K562 (cell line): ENCODE results near the gene HMGN1. TPM values are rescaled to one million over a fixed set of nuclear protein-coding genes. Genes with fewer than 3 reads are reported as not detected.

Experiments
- CEBPB ChIP-seq: fragments of 450-650 bp; IDR thresholded peaks from 2 replicates; pipeline ENCODE4 v1.6.1; 2016; ENCODE audit warnings: missing genetic modification characterization, missing compliant biosample characterization
- DDX20 ChIP-seq: fragments of 450-650 bp; IDR thresholded peaks from 2 replicates; pipeline ENCODE4 v1.6.1; 2016; ENCODE audit warnings: missing genetic modification characterization, low read depth, mild to moderate bottlenecking, missing compliant biosample characterization, moderate library complexity
- KDM1A ChIP-seq, 2 experiments: fragments of 450-650 bp; IDR thresholded peaks; 2 replicates each; pipeline ENCODE4 v1.6.1; 2016; ENCODE audit warnings: mild to moderate bottlenecking in 2 of 2
- MEF2D ChIP-seq: conservative IDR thresholded peaks from 2 replicates; pipeline ENCODE4 v1.6.1; 2016; ENCODE audit warnings: low read depth, missing genetic modification characterization, missing compliant biosample characterization
- MTF1 ChIP-seq: fragments of 250-450 bp; sonication (Bioruptor Pico); IDR thresholded peaks from 2 replicates; pipeline ENCODE4 v1.9.0; 2021; ENCODE audit warnings: moderate library complexity, mild to moderate bottlenecking, inconsistent platforms, borderline replicate concordance
- PHB2 ChIP-seq: fragments of 450-650 bp; IDR thresholded peaks from 2 replicates; pipeline ENCODE4 v1.6.1; 2017; ENCODE audit warnings: low read depth
- RBM15 ChIP-seq: fragments of 200-400 bp; formaldehyde crosslinking; IDR thresholded peaks from 2 replicates; pipeline ENCODE4 v1.6.1; 2018; ENCODE audit warnings: mild to moderate bottlenecking, low read length, moderate library complexity; ENCODE audit not compliant: insufficient read depth
- RBM39 ChIP-seq: fragments of 200-400 bp; formaldehyde crosslinking; optimal IDR thresholded peaks from 2 replicates; pipeline ENCODE3; 2018; ENCODE audit warnings: low read depth, low read length
- SIX5 ChIP-seq, 2 experiments: IDR thresholded peaks; 2 replicates each; pipeline ENCODE4 v1.6.1; 2011; ENCODE audit warnings: low read length in 2 of 2, borderline replicate concordance in 1 of 2, low read depth in 1 of 2, mild to moderate bottlenecking in 1 of 2, moderate library complexity in 1 of 2; ENCODE audit not compliant: insufficient read depth in 1 of 2
- ZBTB43 ChIP-seq: sonication (generic); formaldehyde crosslinking; IDR thresholded peaks from 2 replicates; pipeline ENCODE4 v1.8.0; 2023; ENCODE audit warnings: mild to moderate bottlenecking, missing genetic modification reagents
- ZNF121 ChIP-seq: sonication (generic); formaldehyde crosslinking; conservative IDR thresholded peaks from 2 replicates; pipeline ENCODE4 v1.8.0; 2022; ENCODE audit warnings: missing genetic modification reagents
- ZNF184 ChIP-seq: sonication (generic); formaldehyde crosslinking; IDR thresholded peaks from 2 replicates; pipeline ENCODE4 v1.5.0; 2020; ENCODE audit warnings: missing genetic modification reagents
- polyA plus RNA-seq, 8 experiments: library from polyadenylated mRNA; depleted of rRNA in 4 of 8; stranded (reverse) in 5 of 8; unstranded in 3 of 8; fragments of >200 nt; fragmentation: Nextera tagmentation in 2 of 8; fragmentation: Illumina TruSeq in 1 of 8; extraction: Ambion mirVana in 2 of 8; extraction: Trizol in 1 of 8; gene quantifications; 2 replicates each; pipeline versions ENCODE4 v1.2.1 to v1.2.3, GENCODE V29; 2011 to 2014; ENCODE audit warnings: inconsistent platforms in 1 of 8, missing spikeins in 1 of 8
- total RNA-seq, 7 experiments: library from RNA; depleted of rRNA in 6 of 7; stranded (reverse); fragments of >200 nt in 6 of 7; fragmentation: Illumina TruSeq in 2 of 7; extraction: Trizol in 2 of 7; gene quantifications; 2 replicates each; pipeline versions ENCODE4 v1.2.1 to v1.2.3, GENCODE V29; 2011 to 2021; ENCODE audit warnings: low replicate concordance in 1 of 7
- TF ChIP-seq, protein P1 (sequence below): fragments of 250-450 bp; sonication (Bioruptor Pico); IDR thresholded peaks from 2 replicates; pipeline ENCODE4 v1.5.0; 2022; ENCODE audit warnings: mild to moderate bottlenecking
- TF ChIP-seq, protein P2 (sequence below): fragments of 250-450 bp; sonication (Bioruptor Pico); IDR thresholded peaks from 2 replicates; pipeline ENCODE4 v1.4.0; 2020; ENCODE audit warnings: mild to moderate bottlenecking, moderate library complexity

The HMGN1 gene
- total and polyA plus RNA-seq, 9 of the 15 experiments (the other 6 are each of a cell fraction or from before 2014, with no cell fraction given), result 124 to 626 (median 498) TPM

GRCh38 chr21:39375446-39375845 lies 26.6 kb upstream of the HMGN1 start (continued):
- TF ChIP-seq DDX20 (tag) (no peak), RBM15 (no peak), SIX5 (IDR thresholded peaks at IDR 0.05; ENCODE audit: borderline replicate concordance in 1 of 2, insufficient read depth in 1 of 2, low read depth in 1 of 2, low read length in 2 of 2) (no peak), ZNF184 (no peak), ZNF121 (CRISPR knock-in tag) (peak; percentile 91), RBM39 (no peak), CEBPB (tag) (0 out of 2 replicates have a peak, but pooled peaks have one; percentile 6), KDM1A (IDR thresholded peaks at IDR 0.05) (0 out of 4 replicates have a peak, but pooled peaks of 1 of the 2 experiments have one; percentile 8), PHB2 (no peak), MTF1 (CRISPR knock-in tag) (no peak), MEF2D (tag) (no peak), ZBTB43 (no peak)
- TF ChIP-seq, protein P1, sequence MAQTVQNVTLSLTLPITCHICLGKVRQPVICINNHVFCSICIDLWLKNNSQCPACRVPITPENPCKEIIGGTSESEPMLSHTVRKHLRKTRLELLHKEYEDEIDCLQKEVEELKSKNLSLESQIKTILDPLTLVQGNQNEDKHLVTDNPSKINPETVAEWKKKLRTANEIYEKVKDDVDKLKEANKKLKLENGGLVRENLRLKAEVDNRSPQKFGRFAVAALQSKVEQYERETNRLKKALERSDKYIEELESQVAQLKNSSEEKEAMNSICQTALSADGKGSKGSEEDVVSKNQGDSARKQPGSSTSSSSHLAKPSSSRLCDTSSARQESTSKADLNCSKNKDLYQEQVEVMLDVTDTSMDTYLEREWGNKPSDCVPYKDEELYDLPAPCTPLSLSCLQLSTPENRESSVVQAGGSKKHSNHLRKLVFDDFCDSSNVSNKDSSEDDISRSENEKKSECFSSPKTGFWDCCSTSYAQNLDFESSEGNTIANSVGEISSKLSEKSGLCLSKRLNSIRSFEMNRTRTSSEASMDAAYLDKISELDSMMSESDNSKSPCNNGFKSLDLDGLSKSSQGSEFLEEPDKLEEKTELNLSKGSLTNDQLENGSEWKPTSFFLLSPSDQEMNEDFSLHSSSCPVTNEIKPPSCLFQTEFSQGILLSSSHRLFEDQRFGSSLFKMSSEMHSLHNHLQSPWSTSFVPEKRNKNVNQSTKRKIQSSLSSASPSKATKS (CRISPR knock-in tag), result no peak
- TF ChIP-seq, protein P2, sequence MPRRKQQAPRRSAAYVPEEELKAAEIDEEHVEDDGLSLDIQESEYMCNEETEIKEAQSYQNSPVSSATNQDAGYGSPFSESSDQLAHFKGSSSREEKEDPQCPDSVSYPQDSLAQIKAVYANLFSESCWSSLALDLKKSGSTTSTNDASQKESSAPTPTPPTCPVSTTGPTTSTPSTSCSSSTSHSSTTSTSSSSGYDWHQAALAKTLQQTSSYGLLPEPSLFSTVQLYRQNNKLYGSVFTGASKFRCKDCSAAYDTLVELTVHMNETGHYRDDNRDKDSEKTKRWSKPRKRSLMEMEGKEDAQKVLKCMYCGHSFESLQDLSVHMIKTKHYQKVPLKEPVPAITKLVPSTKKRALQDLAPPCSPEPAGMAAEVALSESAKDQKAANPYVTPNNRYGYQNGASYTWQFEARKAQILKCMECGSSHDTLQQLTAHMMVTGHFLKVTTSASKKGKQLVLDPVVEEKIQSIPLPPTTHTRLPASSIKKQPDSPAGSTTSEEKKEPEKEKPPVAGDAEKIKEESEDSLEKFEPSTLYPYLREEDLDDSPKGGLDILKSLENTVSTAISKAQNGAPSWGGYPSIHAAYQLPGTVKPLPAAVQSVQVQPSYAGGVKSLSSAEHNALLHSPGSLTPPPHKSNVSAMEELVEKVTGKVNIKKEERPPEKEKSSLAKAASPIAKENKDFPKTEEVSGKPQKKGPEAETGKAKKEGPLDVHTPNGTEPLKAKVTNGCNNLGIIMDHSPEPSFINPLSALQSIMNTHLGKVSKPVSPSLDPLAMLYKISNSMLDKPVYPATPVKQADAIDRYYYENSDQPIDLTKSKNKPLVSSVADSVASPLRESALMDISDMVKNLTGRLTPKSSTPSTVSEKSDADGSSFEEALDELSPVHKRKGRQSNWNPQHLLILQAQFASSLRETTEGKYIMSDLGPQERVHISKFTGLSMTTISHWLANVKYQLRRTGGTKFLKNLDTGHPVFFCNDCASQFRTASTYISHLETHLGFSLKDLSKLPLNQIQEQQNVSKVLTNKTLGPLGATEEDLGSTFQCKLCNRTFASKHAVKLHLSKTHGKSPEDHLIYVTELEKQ (CRISPR knock-in tag), result no peak
